CD4-positive, alpha-beta memory T cell (primary cell): ENCODE results near the gene MAPKAP1. TPM values are rescaled to one million over a fixed set of nuclear protein-coding genes. Genes with fewer than 3 reads are reported as not detected.

ENCODE experiments used
- CTCF ChIA-PET: fragments of 350-600 bp; sonication (Branson Sonifier 250); formaldehyde crosslinking; loops from one replicate; lab custom pipeline; 2021; ENCODE audit warnings: inconsistent platforms; ENCODE audit not compliant: partially characterized antibody; lab: Charles Lee
- POLR2A ChIA-PET: fragments of 350-600 bp; sonication (Branson Sonifier 250); formaldehyde crosslinking; loops from one replicate; lab custom pipeline; 2021; ENCODE audit not compliant: partially characterized antibody; lab: Charles Lee
- DNase-seq, 5 donors: peaks; one replicate each; pipeline versions ENCODE4 v3.0.0 to v3.0.0-alpha.2; 2020 to 2022; ENCODE audit warnings: mixed read lengths in 1 of 5
- H3K27ac ChIP-seq: one replicate; pipeline ENCODE4 v1.7.0; 2013; ENCODE audit warnings: low read depth, low read length
- H3K27me3 ChIP-seq: 2 replicates; pipeline ENCODE4 v1.7.0; 2013; ENCODE audit warnings: mild to moderate bottlenecking, low read length, moderate library complexity; ENCODE audit not compliant: insufficient read depth
- H3K36me3 ChIP-seq: 2 replicates; pipeline ENCODE4 v1.7.0; 2013; ENCODE audit warnings: mild to moderate bottlenecking, low read length, moderate library complexity; ENCODE audit not compliant: insufficient read depth
- H3K4me1 ChIP-seq: 2 replicates; pipeline ENCODE4 v1.7.0; 2013; ENCODE audit warnings: mild to moderate bottlenecking, low read length, moderate library complexity; ENCODE audit not compliant: insufficient read depth
- H3K4me3 ChIP-seq, 2 donors: one replicate each; pipeline ENCODE4 v1.7.0; 2013; ENCODE audit warnings: low read length in 2 of 2, mild to moderate bottlenecking in 1 of 2
- H3K9me3 ChIP-seq, 2 donors: one replicate each; pipeline ENCODE4 v1.7.0; 2013; ENCODE audit warnings: low read length in 2 of 2, control low read depth in 1 of 2; ENCODE audit not compliant: control insufficient read depth in 1 of 2
- H3K27ac Mint-ChIP-seq, 7 donors: one replicate each; pipeline ENCODE4 v1.8.0; 2020 to 2021; ENCODE audit warnings: mixed read lengths in 7 of 7, mild to moderate bottlenecking in 6 of 7, inconsistent platforms in 3 of 7, moderate library complexity in 3 of 7
- H3K27me3 Mint-ChIP-seq, 2 donors: one replicate each; pipeline ENCODE4 v1.8.0; 2020 to 2021; ENCODE audit warnings: mixed read lengths in 2 of 2
- H3K36me3 Mint-ChIP-seq, 2 donors: one replicate each; pipeline ENCODE4 v1.8.0; 2020 to 2021; ENCODE audit warnings: mixed read lengths in 2 of 2, inconsistent platforms in 1 of 2, mild to moderate bottlenecking in 1 of 2
- H3K4me1 Mint-ChIP-seq, 4 donors: one replicate each; pipeline ENCODE4 v1.8.0; 2020 to 2021; ENCODE audit warnings: mixed read lengths in 4 of 4, mild to moderate bottlenecking in 1 of 4
- H3K4me3 Mint-ChIP-seq, 8 donors: one replicate each; pipeline ENCODE4 v1.8.0; 2020 to 2021; ENCODE audit warnings: mixed read lengths in 8 of 8, mild to moderate bottlenecking in 7 of 8, moderate library complexity in 6 of 8, inconsistent platforms in 3 of 8
- H3K9me3 Mint-ChIP-seq, 8 donors: one replicate each; pipeline ENCODE4 v1.8.0; 2020 to 2021; ENCODE audit warnings: mixed read lengths in 8 of 8, mild to moderate bottlenecking in 5 of 8, inconsistent platforms in 3 of 8, moderate library complexity in 1 of 8
- intact Hi-C: fragments of 100-400 bp; cut with micrococcal nuclease; formaldehyde crosslinking; loops from one replicate; pipeline ENCODE4 v1.15.1; 2023
- polyA plus RNA-seq, 2 donors: library from polyadenylated mRNA; unstranded; fragments of 300-500 nt; fragmentation: Illumina TruSeq; gene quantifications; one replicate each; pipeline ENCODE4 v1.2.3, GENCODE V29; 2021
- total RNA-seq, 2 experiments: library from RNA; stranded (reverse); gene quantifications; one replicate each; pipeline ENCODE4 v1.2.3, GENCODE V29; 2021

MAPKAP1 gene
- total and polyA plus RNA-seq, 4 experiments from 2014 or later = 51.6 to 59.1 (median 55.8) TPM

- H3K36me3 Mint-ChIP-seq = peaks cover 48 to 50% of the 10 kb centered on the region in 2 donors
- H3K4me1 Mint-ChIP-seq = no peaks in the 10 kb centered on the region
- no peaks in the 10 kb centered on the region for H3K27me3 ChIP-seq
- H3K36me3 ChIP-seq = no peaks in the 10 kb centered on the region
- no peaks in the 10 kb centered on the region for H3K4me1 ChIP-seq
- H3K4me3 ChIP-seq = no peak overlapping the region
- no peak overlapping the region for H3K4me3 Mint-ChIP-seq
- H3K27ac ChIP-seq = no peak overlapping the region
- intact Hi-C loops = no loop called here
- DNase-seq = no peak
- H3K9me3 ChIP-seq = no peaks in the 10 kb centered on the region
- H3K27ac Mint-ChIP-seq = no peak overlapping the region
- no peaks in the 10 kb centered on the region for H3K27me3 Mint-ChIP-seq
- CTCF ChIA-PET = no interaction called here
- H3K9me3 Mint-ChIP-seq = no peaks in the 10 kb centered on the region
- POLR2A ChIA-PET = no interaction called here
Measured at GRCh38 chr9:125477089-125477544, 229.9 kb downstream of the MAPKAP1 start.

DNA sequence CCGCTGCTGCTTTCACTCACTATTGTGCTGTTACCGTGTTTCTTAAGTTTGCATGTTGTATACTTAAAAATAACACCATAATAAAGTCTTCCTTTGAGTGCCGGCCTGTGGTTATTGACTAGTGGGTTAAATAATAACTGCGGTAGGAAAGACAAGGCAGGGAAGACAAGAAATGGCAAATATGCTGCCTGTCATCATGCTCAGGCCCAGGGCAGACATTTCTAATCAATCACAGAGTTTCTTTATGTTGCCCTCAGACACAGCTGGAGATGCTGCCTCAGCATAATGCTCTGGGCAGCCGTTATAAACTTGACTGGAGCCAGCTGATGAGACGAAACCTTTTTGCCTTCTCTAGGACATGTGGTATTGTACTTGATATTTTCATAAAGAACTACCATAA, 230.4 kb downstream of the MAPKAP1 start:
- ChIA-PET CTCF (no interaction called here), POLR2A (no interaction called here)
- no peaks in the 10 kb centered on the region for H3K27me3 Mint-ChIP-seq
- no peak overlapping the region for H3K27ac Mint-ChIP-seq
- intact Hi-C loops = no loop called here
- H3K27ac ChIP-seq = no peak overlapping the region
- H3K4me3 ChIP-seq = no peak overlapping the region
- H3K36me3 Mint-ChIP-seq = peaks cover 46 to 48% of the 10 kb centered on the region in 2 donors
- DNase-seq = no peak
- no peaks in the 10 kb centered on the region for H3K9me3 Mint-ChIP-seq
- H3K27me3 ChIP-seq = no peaks in the 10 kb centered on the region
- H3K4me1 Mint-ChIP-seq = no peaks in the 10 kb centered on the region
- no peaks in the 10 kb centered on the region for H3K36me3 ChIP-seq
- H3K4me3 Mint-ChIP-seq = no peak overlapping the region
- H3K4me1 ChIP-seq = no peaks in the 10 kb centered on the region
- no peaks in the 10 kb centered on the region for H3K9me3 ChIP-seq

DNA sequence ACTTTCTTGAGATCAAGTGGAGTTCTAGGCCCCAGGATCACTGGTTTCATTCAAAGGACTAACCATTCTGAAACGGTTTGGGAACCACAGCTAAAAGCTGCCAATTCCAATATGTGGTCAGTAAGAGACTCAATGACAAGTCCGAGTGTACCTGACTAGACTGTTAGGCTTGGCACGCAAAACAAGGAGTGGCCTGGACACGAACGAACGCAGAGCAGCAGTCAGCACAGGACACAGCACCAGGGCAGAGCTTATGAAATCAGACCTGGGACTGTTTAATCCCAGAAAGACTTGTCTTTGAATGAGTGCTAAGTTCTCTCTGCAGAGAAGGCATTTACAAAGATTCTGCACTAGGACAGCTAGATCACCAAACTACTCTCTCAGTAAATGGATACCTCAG, 231.6 kb downstream of the MAPKAP1 start:
- Mint-ChIP-seq H3K36me3 (peaks cover 44 to 51% of the 10 kb centered on the region in 2 donors), H3K27ac (no peak overlapping the region), H3K4me3 (no peak overlapping the region), H3K27me3 (no peaks in the 10 kb centered on the region), H3K4me1 (no peaks in the 10 kb centered on the region), H3K9me3 (peaks cover 0 to 2% (median 0%) of the 10 kb centered on the region in 8 donors)
- Histone ChIP-seq H3K4me1 (no peaks in the 10 kb centered on the region), H3K27ac (no peak overlapping the region), H3K27me3 (no peaks in the 10 kb centered on the region), H3K4me3 (no peak overlapping the region), H3K9me3 (no peaks in the 10 kb centered on the region), H3K36me3 (no peaks in the 10 kb centered on the region)
- intact Hi-C loops = no loop called here
- no peak for DNase-seq
- ChIA-PET CTCF (no interaction called here), POLR2A (no interaction called here)

- H3K27me3 ChIP-seq = no peaks in the 10 kb centered on the region
- H3K4me3 Mint-ChIP-seq = no peak overlapping the region
- H3K4me1 Mint-ChIP-seq = no peaks in the 10 kb centered on the region
- H3K4me1 ChIP-seq = no peaks in the 10 kb centered on the region
- peak overlapping the region in 2 of 7 donors; percentile 2 to 59 for H3K27ac Mint-ChIP-seq
- DNase-seq = no peak
- intact Hi-C loops = no loop called here
- peaks cover 42 to 57% of the 10 kb centered on the region in 2 donors for H3K36me3 Mint-ChIP-seq
- H3K9me3 Mint-ChIP-seq = peaks cover 0 to 2% (median 0%) of the 10 kb centered on the region in 8 donors
- H3K36me3 ChIP-seq = no peaks in the 10 kb centered on the region
- no peak overlapping the region for H3K27ac ChIP-seq
- H3K9me3 ChIP-seq = no peaks in the 10 kb centered on the region
- H3K4me3 ChIP-seq = no peak overlapping the region
- H3K27me3 Mint-ChIP-seq = no peaks in the 10 kb centered on the region
- POLR2A ChIA-PET = no interaction called here
- CTCF ChIA-PET = no interaction called here
Measured at GRCh38 chr9:125472926-125473701, 233.9 kb downstream of the MAPKAP1 start.

DNA sequence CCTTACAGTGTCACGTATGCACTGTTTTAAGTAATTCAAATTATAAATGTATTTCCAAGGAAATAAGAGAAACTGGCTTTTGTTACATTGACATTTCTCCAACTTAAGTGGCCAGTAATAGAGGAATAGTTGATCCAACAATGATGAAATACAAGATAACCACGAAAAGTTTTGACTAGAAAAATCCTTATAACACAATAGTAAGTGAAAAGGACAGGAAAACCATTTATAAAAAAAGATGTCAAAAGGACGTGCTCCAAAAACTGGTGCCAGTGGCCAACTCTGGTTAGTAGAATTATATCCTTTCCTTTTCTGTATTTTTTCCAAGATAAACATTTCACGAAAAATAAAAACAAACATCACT, 234.5 kb downstream of the MAPKAP1 start:
- no peaks in the 10 kb centered on the region for H3K27me3 ChIP-seq
- ChIA-PET POLR2A (no interaction called here), CTCF (no interaction called here)
- H3K4me1 Mint-ChIP-seq = no peaks in the 10 kb centered on the region
- H3K9me3 Mint-ChIP-seq = peaks cover 0 to 2% (median 0%) of the 10 kb centered on the region in 8 donors
- intact Hi-C loops = no loop called here
- no peak overlapping the region for H3K27ac Mint-ChIP-seq
- H3K4me3 Mint-ChIP-seq = no peak overlapping the region
- no peaks in the 10 kb centered on the region for H3K27me3 Mint-ChIP-seq
- H3K4me1 ChIP-seq = no peaks in the 10 kb centered on the region
- H3K36me3 Mint-ChIP-seq = peaks cover 37 to 56% of the 10 kb centered on the region in 2 donors
- no peaks in the 10 kb centered on the region for H3K9me3 ChIP-seq
- H3K27ac ChIP-seq = no peak overlapping the region
- peaks cover 3% of the 10 kb centered on the region for H3K36me3 ChIP-seq
- no peak overlapping the region for H3K4me3 ChIP-seq
- DNase-seq = no peak

- H3K4me3 ChIP-seq = no peak overlapping the region
- intact Hi-C loops = no loop called here
- H3K27ac Mint-ChIP-seq = no peak overlapping the region
Measured at GRCh38 chr9:125470767-125471580, 236.0 kb downstream of the MAPKAP1 start.

GRCh38 chr9:125470189-125470588, 236.8 kb downstream of the MAPKAP1 start:
- H3K27ac ChIP-seq = no peak overlapping the region
- H3K36me3 ChIP-seq = peaks cover 8% of the 10 kb centered on the region
- no peaks in the 10 kb centered on the region for H3K4me1 Mint-ChIP-seq
- no peaks in the 10 kb centered on the region for H3K4me1 ChIP-seq
- H3K27ac Mint-ChIP-seq = no peak overlapping the region
- no peaks in the 10 kb centered on the region for H3K9me3 ChIP-seq
- H3K9me3 Mint-ChIP-seq = peaks cover 0 to 2% (median 0%) of the 10 kb centered on the region in 8 donors
- DNase-seq = no peak
- H3K36me3 Mint-ChIP-seq = peaks cover 21 to 42% of the 10 kb centered on the region in 2 donors
- no peak overlapping the region for H3K4me3 Mint-ChIP-seq
- H3K4me3 ChIP-seq = no peak overlapping the region
- no peaks in the 10 kb centered on the region for H3K27me3 Mint-ChIP-seq
- H3K27me3 ChIP-seq = no peaks in the 10 kb centered on the region
- CTCF ChIA-PET = no interaction called here
- intact Hi-C loops = no loop called here
- POLR2A ChIA-PET = no interaction called here

More at GRCh38 chr9:125470767-125471580, 236.0 kb downstream of the MAPKAP1 start:
- no peak overlapping the region for H3K4me3 Mint-ChIP-seq
- no peaks in the 10 kb centered on the region for H3K4me1 Mint-ChIP-seq
- Histone ChIP-seq H3K4me1 (no peaks in the 10 kb centered on the region), H3K27ac (no peak overlapping the region), H3K36me3 (peaks cover 8% of the 10 kb centered on the region), H3K9me3 (no peaks in the 10 kb centered on the region), H3K27me3 (no peaks in the 10 kb centered on the region)
- POLR2A ChIA-PET = no interaction called here
- CTCF ChIA-PET = no interaction called here
- no peak for DNase-seq
- peaks cover 0 to 2% (median 0%) of the 10 kb centered on the region in 8 donors for H3K9me3 Mint-ChIP-seq
- H3K27me3 Mint-ChIP-seq = no peaks in the 10 kb centered on the region
- peaks cover 24 to 49% of the 10 kb centered on the region in 2 donors for H3K36me3 Mint-ChIP-seq
